CD4-positive, alpha-beta memory T cell (primary cell): ENCODE results near the gene PPP2R1B. TPM values are rescaled to one million over a fixed set of nuclear protein-coding genes. Genes with fewer than 3 reads are reported as not detected.

Experiments used
- CTCF ChIA-PET: fragments of 350-600 bp; sonication (Branson Sonifier 250); formaldehyde crosslinking; loops from one replicate; lab custom pipeline; 2021; ENCODE audit warnings: inconsistent platforms; ENCODE audit not compliant: partially characterized antibody; lab: Charles Lee
- POLR2A ChIA-PET: fragments of 350-600 bp; sonication (Branson Sonifier 250); formaldehyde crosslinking; loops from one replicate; lab custom pipeline; 2021; ENCODE audit not compliant: partially characterized antibody; lab: Charles Lee
- DNase-seq, 5 donors: peaks; one replicate each; pipeline versions ENCODE4 v3.0.0 to v3.0.0-alpha.2; 2020 to 2022; ENCODE audit warnings: mixed read lengths in 1 of 5
- H3K27ac ChIP-seq: one replicate; pipeline ENCODE4 v1.7.0; 2013; ENCODE audit warnings: low read depth, low read length
- H3K27me3 ChIP-seq: 2 replicates; pipeline ENCODE4 v1.7.0; 2013; ENCODE audit warnings: mild to moderate bottlenecking, low read length, moderate library complexity; ENCODE audit not compliant: insufficient read depth
- H3K36me3 ChIP-seq: 2 replicates; pipeline ENCODE4 v1.7.0; 2013; ENCODE audit warnings: mild to moderate bottlenecking, low read length, moderate library complexity; ENCODE audit not compliant: insufficient read depth
- H3K4me1 ChIP-seq: 2 replicates; pipeline ENCODE4 v1.7.0; 2013; ENCODE audit warnings: mild to moderate bottlenecking, low read length, moderate library complexity; ENCODE audit not compliant: insufficient read depth
- H3K4me3 ChIP-seq, 2 donors: one replicate each; pipeline ENCODE4 v1.7.0; 2013; ENCODE audit warnings: low read length in 2 of 2, mild to moderate bottlenecking in 1 of 2
- H3K9me3 ChIP-seq, 2 donors: one replicate each; pipeline ENCODE4 v1.7.0; 2013; ENCODE audit warnings: low read length in 2 of 2, control low read depth in 1 of 2; ENCODE audit not compliant: control insufficient read depth in 1 of 2
- H3K27ac Mint-ChIP-seq, 7 donors: one replicate each; pipeline ENCODE4 v1.8.0; 2020 to 2021; ENCODE audit warnings: mixed read lengths in 7 of 7, mild to moderate bottlenecking in 6 of 7, inconsistent platforms in 3 of 7, moderate library complexity in 3 of 7
- H3K27me3 Mint-ChIP-seq, 2 donors: one replicate each; pipeline ENCODE4 v1.8.0; 2020 to 2021; ENCODE audit warnings: mixed read lengths in 2 of 2
- H3K36me3 Mint-ChIP-seq, 2 donors: one replicate each; pipeline ENCODE4 v1.8.0; 2020 to 2021; ENCODE audit warnings: mixed read lengths in 2 of 2, inconsistent platforms in 1 of 2, mild to moderate bottlenecking in 1 of 2
- H3K4me1 Mint-ChIP-seq, 4 donors: one replicate each; pipeline ENCODE4 v1.8.0; 2020 to 2021; ENCODE audit warnings: mixed read lengths in 4 of 4, mild to moderate bottlenecking in 1 of 4
- H3K4me3 Mint-ChIP-seq, 8 donors: one replicate each; pipeline ENCODE4 v1.8.0; 2020 to 2021; ENCODE audit warnings: mixed read lengths in 8 of 8, mild to moderate bottlenecking in 7 of 8, moderate library complexity in 6 of 8, inconsistent platforms in 3 of 8
- H3K9me3 Mint-ChIP-seq, 8 donors: one replicate each; pipeline ENCODE4 v1.8.0; 2020 to 2021; ENCODE audit warnings: mixed read lengths in 8 of 8, mild to moderate bottlenecking in 5 of 8, inconsistent platforms in 3 of 8, moderate library complexity in 1 of 8
- intact Hi-C: fragments of 100-400 bp; cut with micrococcal nuclease; formaldehyde crosslinking; loops from one replicate; pipeline ENCODE4 v1.15.1; 2023
- polyA plus RNA-seq, 2 donors: library from polyadenylated mRNA; unstranded; fragments of 300-500 nt; fragmentation: Illumina TruSeq; gene quantifications; one replicate each; pipeline ENCODE4 v1.2.3, GENCODE V29; 2021
- total RNA-seq, 2 experiments: library from RNA; stranded (reverse); gene quantifications; one replicate each; pipeline ENCODE4 v1.2.3, GENCODE V29; 2021

The PPP2R1B gene
- total and polyA plus RNA-seq, 4 experiments from 2014 or later = 18.4 to 39.1 (median 33.4) TPM

GRCh38 chr11:111795334-111795985 lies 29.3 kb upstream of the PPP2R1B start:
- CTCF ChIA-PET = interaction anchor here (1.0 to 2.7 kb wide), 2 partner anchors 18 to 47 kb away, joined by 3 to 9 read pairs; no protein-coding TSS in a partner anchor
- H3K27ac Mint-ChIP-seq = no peak overlapping the region
- intact Hi-C loops = no loop called here
- no peaks in the 10 kb centered on the region for H3K9me3 ChIP-seq
- no peak for DNase-seq
- H3K27me3 Mint-ChIP-seq = no peaks in the 10 kb centered on the region
- no peaks in the 10 kb centered on the region for H3K36me3 ChIP-seq
- H3K4me1 Mint-ChIP-seq = peaks cover 0 to 2% (median 0%) of the 10 kb centered on the region in 4 donors
- H3K4me1 ChIP-seq = no peaks in the 10 kb centered on the region
- peaks cover 36 to 45% of the 10 kb centered on the region in 2 donors for H3K36me3 Mint-ChIP-seq
- H3K27me3 ChIP-seq = no peaks in the 10 kb centered on the region
- no peak overlapping the region for H3K4me3 Mint-ChIP-seq
- H3K4me3 ChIP-seq = no peak overlapping the region
- peaks cover 0 to 14% (median 2%) of the 10 kb centered on the region in 8 donors for H3K9me3 Mint-ChIP-seq
- no peak overlapping the region for H3K27ac ChIP-seq
- POLR2A ChIA-PET = interaction anchor here (0.6 kb wide), 1 partner anchor 196 kb away, joined by 3 read pairs; no protein-coding TSS in a partner anchor

DNA sequence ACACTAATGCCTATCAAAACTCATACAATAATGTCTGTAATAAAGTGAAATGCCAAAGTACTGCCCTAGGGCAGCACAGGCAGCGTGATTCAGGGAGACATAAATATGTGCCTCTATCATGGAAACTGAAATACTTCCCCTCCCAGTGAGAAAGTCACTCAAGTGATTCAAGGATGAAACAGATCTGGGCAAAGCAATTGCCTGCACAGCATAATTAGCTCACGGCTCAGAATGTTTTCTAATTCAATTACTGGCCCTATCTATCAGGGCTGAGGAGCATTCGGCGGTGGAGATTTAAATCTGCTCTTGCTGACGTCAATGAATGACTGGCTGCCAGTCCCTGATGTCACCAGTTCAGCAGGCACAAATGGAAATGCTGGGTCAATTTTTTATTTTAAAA lies 27.7 kb upstream of the PPP2R1B start:
- Histone ChIP-seq H3K27me3 (no peaks in the 10 kb centered on the region), H3K9me3 (no peaks in the 10 kb centered on the region), H3K27ac (no peak overlapping the region), H3K36me3 (no peaks in the 10 kb centered on the region), H3K4me3 (no peak overlapping the region), H3K4me1 (no peaks in the 10 kb centered on the region)
- Mint-ChIP-seq H3K9me3 (peaks cover 0 to 14% (median 2%) of the 10 kb centered on the region in 8 donors), H3K4me3 (no peak overlapping the region), H3K4me1 (no peaks in the 10 kb centered on the region), H3K27me3 (no peaks in the 10 kb centered on the region), H3K36me3 (peaks cover 25 to 36% of the 10 kb centered on the region in 2 donors), H3K27ac (no peak overlapping the region)
- intact Hi-C loops = no loop called here
- CTCF ChIA-PET = interaction anchor here (0.7 to 2.7 kb wide), 2 partner anchors 17 to 211 kb away, joined by 3 to 9 read pairs; no protein-coding TSS in a partner anchor
- no peak for DNase-seq
- POLR2A ChIA-PET = no interaction called here

GRCh38 chr11:111792955-111793500 lies 26.8 kb upstream of the PPP2R1B start:
- Mint-ChIP-seq H3K27ac (peak overlapping the region in 1 of 7 donors; percentile 4), H3K4me3 (no peak overlapping the region), H3K4me1 (no peaks in the 10 kb centered on the region), H3K9me3 (peaks cover 0 to 9% (median 2%) of the 10 kb centered on the region in 8 donors), H3K36me3 (peaks cover 17 to 34% of the 10 kb centered on the region in 2 donors), H3K27me3 (no peaks in the 10 kb centered on the region)
- no peak overlapping the region for H3K4me3 ChIP-seq
- no peak for DNase-seq
- no peaks in the 10 kb centered on the region for H3K9me3 ChIP-seq
- intact Hi-C loops = no loop called here
- H3K4me1 ChIP-seq = no peaks in the 10 kb centered on the region
- H3K36me3 ChIP-seq = peaks cover 3% of the 10 kb centered on the region
- ChIA-PET POLR2A (interaction anchor here (0.6 kb wide), 1 partner anchor 196 kb away, joined by 3 read pairs; no protein-coding TSS in a partner anchor), CTCF (interaction anchor here (0.6 to 1.7 kb wide), 4 partner anchors 16 to 211 kb away, joined by 3 to 5 read pairs (median 3); no protein-coding TSS in a partner anchor)
- H3K27ac ChIP-seq = no peak overlapping the region
- no peaks in the 10 kb centered on the region for H3K27me3 ChIP-seq

- no peak overlapping the region for H3K4me3 ChIP-seq
Observed at GRCh38 chr11:111792314-111792713, 26.1 kb upstream of the PPP2R1B start.

DNA sequence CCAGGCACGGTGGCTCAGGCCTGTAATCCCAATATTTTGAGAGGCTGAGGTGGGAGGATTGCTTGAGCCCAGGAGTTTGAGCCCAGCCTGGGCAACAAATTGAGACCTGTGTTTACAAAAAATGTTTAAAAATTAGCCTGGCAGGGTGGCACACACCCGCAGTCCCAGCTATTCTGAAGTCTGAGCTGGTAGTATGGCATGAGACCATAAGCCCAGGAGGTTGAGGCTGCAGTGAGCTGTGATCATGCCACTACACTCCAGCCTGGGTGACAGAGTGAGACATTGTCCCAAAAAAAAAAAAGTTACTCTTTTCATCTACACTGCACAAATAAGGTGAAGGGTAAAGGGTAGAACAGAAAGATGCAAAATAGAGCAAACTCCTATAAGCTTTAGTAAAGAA lies 22.3 kb upstream of the PPP2R1B start:
- Mint-ChIP-seq H3K36me3 (peaks cover 13 to 35% of the 10 kb centered on the region in 2 donors), H3K27ac (peak overlapping the region in 1 of 7 donors; percentile 53), H3K4me3 (no peak overlapping the region), H3K9me3 (no peaks in the 10 kb centered on the region), H3K4me1 (no peaks in the 10 kb centered on the region), H3K27me3 (no peaks in the 10 kb centered on the region)
- H3K4me1 ChIP-seq = no peaks in the 10 kb centered on the region
- ChIA-PET POLR2A (interaction anchor here (0.6 kb wide), 1 partner anchor 276 kb away, joined by 4 read pairs; the partner anchor contains the start of gene BTG4), CTCF (interaction anchor here (0.9 to 1.3 kb wide), 2 partner anchors 10 to 12 kb away, joined by 3 to 4 read pairs; no protein-coding TSS in a partner anchor)
- no peaks in the 10 kb centered on the region for H3K9me3 ChIP-seq
- intact Hi-C loops = no loop called here
- H3K27ac ChIP-seq = no peak overlapping the region
- no peak overlapping the region for H3K4me3 ChIP-seq
- no peaks in the 10 kb centered on the region for H3K27me3 ChIP-seq
- no peak for DNase-seq
- peaks cover 12% of the 10 kb centered on the region for H3K36me3 ChIP-seq

More at GRCh38 chr11:111792314-111792713, 26.1 kb upstream of the PPP2R1B start:
- no peak for DNase-seq
- Mint-ChIP-seq H3K4me3 (no peak overlapping the region), H3K9me3 (peaks cover 0 to 5% (median 0%) of the 10 kb centered on the region in 8 donors), H3K4me1 (no peaks in the 10 kb centered on the region), H3K27me3 (no peaks in the 10 kb centered on the region), H3K36me3 (peaks cover 10 to 30% of the 10 kb centered on the region in 2 donors), H3K27ac (peak overlapping the region in 1 of 7 donors; percentile 25)
- intact Hi-C loops = no loop called here
- ChIA-PET POLR2A (interaction anchor here (0.6 kb wide), 1 partner anchor 195 kb away, joined by 3 read pairs; no protein-coding TSS in a partner anchor), CTCF (interaction anchor here (1.5 to 1.7 kb wide), 2 partner anchors 15 to 210 kb away, joined by 3 to 5 read pairs; no protein-coding TSS in a partner anchor)
- Histone ChIP-seq H3K36me3 (peaks cover 4% of the 10 kb centered on the region), H3K9me3 (no peaks in the 10 kb centered on the region), H3K27me3 (no peaks in the 10 kb centered on the region), H3K27ac (no peak overlapping the region), H3K4me1 (no peaks in the 10 kb centered on the region)

- no peak for DNase-seq
- H3K4me3 Mint-ChIP-seq = no peak overlapping the region
- H3K27ac Mint-ChIP-seq = peak overlapping the region in 1 of 7 donors; percentile 53
- H3K9me3 Mint-ChIP-seq = no peaks in the 10 kb centered on the region
- H3K4me1 Mint-ChIP-seq = no peaks in the 10 kb centered on the region
- H3K27ac ChIP-seq = no peak overlapping the region
- H3K4me3 ChIP-seq = no peak overlapping the region
- peaks cover 12% of the 10 kb centered on the region for H3K36me3 ChIP-seq
- ChIA-PET CTCF (interaction anchor here (0.9 to 1.3 kb wide), 2 partner anchors 10 to 11 kb away, joined by 3 to 4 read pairs; no protein-coding TSS in a partner anchor), POLR2A (no interaction called here)
- intact Hi-C loops = no loop called here
- no peaks in the 10 kb centered on the region for H3K27me3 Mint-ChIP-seq
- H3K36me3 Mint-ChIP-seq = peaks cover 13 to 35% of the 10 kb centered on the region in 2 donors
- H3K9me3 ChIP-seq = no peaks in the 10 kb centered on the region
- H3K27me3 ChIP-seq = no peaks in the 10 kb centered on the region
- no peaks in the 10 kb centered on the region for H3K4me1 ChIP-seq
Observed at GRCh38 chr11:111788051-111788450, 21.9 kb upstream of the PPP2R1B start.
